GM12878 (cell line): Measurements from ENCODE around the gene GM2A. TPM values are rescaled to one million over a fixed set of nuclear protein-coding genes. Genes with fewer than 3 reads are reported as not detected.

Source experiments
- ATAC-seq: fragments of 200-7000 bp; cut with Tn5 transposase; 3 replicates; pipeline ENCODE4 v1.9.1; 2020; ENCODE audit warnings: mild to moderate bottlenecking, moderate library complexity
- BruUV-seq: library from RNA; stranded (reverse); fragments of 400-500 nt; replicated peaks from 2 replicates; lab custom pipeline; 2021; lab: Mats Ljungman, UMichigan
- CTCF ChIA-PET: fragments of 300-600 bp; sonication (Branson Sonifier 250); formaldehyde crosslinking; extraction: SDS; loops from one replicate; lab custom pipeline; 2021; ENCODE audit warnings: inconsistent platforms; lab: Yijun Ruan, JAX
- POLR2A ChIA-PET: fragments of 350-600 bp; formaldehyde crosslinking; extraction: SDS; loops from one replicate; lab custom pipeline; 2021; ENCODE audit warnings: inconsistent platforms; lab: Charles Lee
- RAD21 ChIA-PET: fragments of 300-600 bp; sonication (Branson Sonifier 250); formaldehyde crosslinking; loops from one replicate; lab custom pipeline; 2023; ENCODE audit warnings: antibody characterized with exemption; ENCODE audit not compliant: unreplicated experiment; lab: Charles Lee
- SMC1A ChIA-PET: fragments of 300-600 bp; sonication (Branson Sonifier 250); formaldehyde crosslinking; loops from one replicate; lab custom pipeline; 2023; ENCODE audit not compliant: unreplicated experiment, uncharacterized antibody; lab: Charles Lee
- DNase-seq: peaks from one replicate; pipeline ENCODE4 v3.0.0-alpha.2; 2011; ENCODE audit warnings: low read depth, low spot score
- FAIRE-seq: peaks from 3 replicates; lab custom pipeline; 2011; peaks lifted over from hg19 to GRCh38; lab: Jason Lieb, UNC
- H2AFZ ChIP-seq: 2 replicates; pipeline ENCODE4 v1.6.0; 2011; ENCODE audit warnings: low read depth, low read length, control low read depth; ENCODE audit not compliant: control insufficient read depth
- H3K27ac ChIP-seq: 2 replicates; pipeline ENCODE4 v1.5.1; 2011; ENCODE audit warnings: control low read depth; ENCODE audit not compliant: control insufficient read depth, insufficient read depth
- H3K27me3 ChIP-seq, 2 experiments: replicated peaks in 1 of 2; 2 replicates each; pipeline versions ENCODE4 v1.6.0 to v1.6.1; 2011; ENCODE audit warnings: low read length in 1 of 2; ENCODE audit not compliant: control insufficient read depth in 2 of 2, insufficient read depth in 2 of 2
- H3K36me3 ChIP-seq, 2 experiments: 2 replicates each; pipeline ENCODE4 v1.5.1; 2011; ENCODE audit warnings: low read length in 1 of 2; ENCODE audit not compliant: control insufficient read depth in 2 of 2, insufficient read depth in 2 of 2
- H3K4me1 ChIP-seq: 2 replicates; pipeline ENCODE4 v1.6.1; 2011; ENCODE audit warnings: mild to moderate bottlenecking, low read length, moderate library complexity, mixed read lengths; ENCODE audit not compliant: control insufficient read depth, insufficient read depth
- H3K4me2 ChIP-seq: 2 replicates; pipeline ENCODE4 v1.6.0; 2011; ENCODE audit warnings: control low read depth; ENCODE audit not compliant: control insufficient read depth, insufficient read depth
- H3K4me3 ChIP-seq: fragments of 200-600 bp; sonication (generic); 2 replicates; pipeline ENCODE4 v1.5.1; 2016
- H3K79me2 ChIP-seq: 2 replicates; pipeline ENCODE4 v1.6.0; 2011; ENCODE audit warnings: low read length; ENCODE audit not compliant: control insufficient read depth, insufficient read depth
- H3K9ac ChIP-seq: 2 replicates; pipeline ENCODE4 v1.8.0; 2011; ENCODE audit warnings: low read length, control low read depth, mixed read lengths; ENCODE audit not compliant: control insufficient read depth, insufficient read depth
- H3K9me3 ChIP-seq: replicated peaks from 3 replicates; pipeline ENCODE4 v1.5.1; 2011; ENCODE audit warnings: mild to moderate bottlenecking, low read length; ENCODE audit not compliant: control insufficient read depth, insufficient read depth
- H4K20me1 ChIP-seq: 2 replicates; pipeline ENCODE4 v1.6.0; 2011; ENCODE audit not compliant: control insufficient read depth, insufficient read depth
- ASH2L ChIP-seq: fragments of 300-600, 200-600 bp; sonication (generic); IDR thresholded peaks from 2 replicates; pipeline ENCODE4 v1.6.1; 2017; ENCODE audit warnings: low read depth, mild to moderate bottlenecking, borderline replicate concordance
- BMI1 ChIP-seq: fragments of 450-650 bp; IDR thresholded peaks from 2 replicates; pipeline ENCODE4 v1.6.1; 2016; ENCODE audit warnings: mild to moderate bottlenecking, moderate library complexity, borderline replicate concordance
- BRCA1 ChIP-seq: IDR thresholded peaks from 2 replicates; pipeline ENCODE4 v1.6.1; 2011; ENCODE audit warnings: low read depth, low read length, improper control_type of control experiment
- CBFB ChIP-seq: IDR thresholded peaks from 2 replicates; pipeline ENCODE4 v1.6.1; 2016; ENCODE audit warnings: antibody characterized with exemption, low read depth
- CHD1 ChIP-seq: IDR thresholded peaks from 2 replicates; pipeline ENCODE4 v1.6.1; 2012; ENCODE audit warnings: low read depth, low read length, improper control_type of control experiment
- CTCF ChIP-seq, 3 experiments: IDR thresholded peaks in 2 of 3; conservative IDR thresholded peaks in 1 of 3; 2 replicates each; pipeline ENCODE4 v1.5.1; 2011; ENCODE audit warnings: low read depth in 3 of 3, low read length in 3 of 3, mild to moderate bottlenecking in 3 of 3, control low read depth in 2 of 3, moderate library complexity in 2 of 3, inconsistent platforms in 1 of 3, mixed read lengths in 1 of 3; ENCODE audit not compliant: control insufficient read depth in 2 of 3, insufficient read depth in 1 of 3; ENCODE audit errors: extremely low read depth in 1 of 3
- HCFC1 ChIP-seq: fragments of 150-350 bp; IDR thresholded peaks from 2 replicates; pipeline ENCODE4 v1.6.1; 2014; ENCODE audit warnings: low read length
- HDGF ChIP-seq: fragments of 450-650 bp; IDR thresholded peaks from 2 replicates; pipeline ENCODE4 v1.6.1; 2016; ENCODE audit warnings: antibody characterized with exemption
- HSF1 ChIP-seq: fragments of 150-350 bp; IDR thresholded peaks from 2 replicates; pipeline ENCODE4 v1.6.1; 2014; ENCODE audit warnings: mild to moderate bottlenecking, low read depth, low read length
- IKZF1 ChIP-seq: fragments of 450-650 bp; conservative IDR thresholded peaks from 2 replicates; pipeline ENCODE4 v1.6.1; 2017; ENCODE audit warnings: antibody characterized with exemption, mild to moderate bottlenecking
- MYC ChIP-seq: IDR thresholded peaks from 2 replicates; pipeline ENCODE4 v1.6.1; 2011; ENCODE audit warnings: mild to moderate bottlenecking, low read length, moderate library complexity, inconsistent platforms; ENCODE audit not compliant: insufficient read depth, insufficient replicate concordance, insufficient read length, severe bottlenecking
- NBN ChIP-seq: fragments of 450-650 bp; IDR thresholded peaks from 2 replicates; pipeline ENCODE4 v1.6.1; 2016
- NR2C1 ChIP-seq: fragments of 450-650 bp; IDR thresholded peaks from 2 replicates; pipeline ENCODE4 v1.6.1; 2017; ENCODE audit warnings: antibody characterized with exemption, mild to moderate bottlenecking, moderate library complexity
- SREBF2 ChIP-seq: IDR thresholded peaks from 2 replicates; pipeline ENCODE4 v1.6.1; 2012; ENCODE audit warnings: mild to moderate bottlenecking, low read length
- STAT1 ChIP-seq: fragments of 450-650 bp; conservative IDR thresholded peaks from 2 replicates; pipeline ENCODE4 v1.6.1; 2014; ENCODE audit warnings: antibody characterized with exemption, mild to moderate bottlenecking
- STAT3 ChIP-seq: IDR thresholded peaks from 2 replicates; pipeline ENCODE4 v1.6.1; 2011; ENCODE audit warnings: low read depth, low read length, improper control_type of control experiment
- TAF1 ChIP-seq: IDR thresholded peaks from 2 replicates; pipeline ENCODE4 v1.6.1; 2011; ENCODE audit warnings: mild to moderate bottlenecking, low read depth, low read length, borderline replicate concordance
- ZNF24 ChIP-seq: fragments of 450-650 bp; IDR thresholded peaks from 2 replicates; pipeline ENCODE4 v1.6.1; 2017; ENCODE audit warnings: antibody characterized with exemption, mild to moderate bottlenecking
- WGBS: methylation state at CpG from one replicate; pipeline ENCODE4 v1.1.6; 2016; ENCODE audit warnings: low lambda C conversion rate; ENCODE audit not compliant: insufficient replicate concordance, insufficient coverage; ENCODE audit errors: missing lambda C conversion rate; 5-methylcytosine and 5-hydroxymethylcytosine counted together
- in situ Hi-C: fragments of 300-500 bp; cut with MboI; formaldehyde crosslinking; loops from 9 replicates; pipeline ENCODE4 v1.14.3; 2018; ENCODE audit warnings: mixed read lengths
- intact Hi-C: fragments of 100-400 bp; cut with micrococcal nuclease; formaldehyde crosslinking; loops from one replicate; pipeline ENCODE4 v1.14.2; 2022; ENCODE audit not compliant: unreplicated experiment
- polyA plus RNA-seq, 11 experiments: library from polyadenylated mRNA; depleted of rRNA in 4 of 11; unstranded in 6 of 11; stranded (reverse) in 5 of 11; fragments of >200 nt; fragmentation: Nextera tagmentation in 4 of 11; fragmentation: Illumina TruSeq in 1 of 11; extraction: Ambion mirVana in 4 of 11; extraction: Trizol in 1 of 11; gene quantifications; 1 replicate in 1 of 11; 2 replicates in 10 of 11; pipeline versions ENCODE4 v1.2.1 to v1.2.3, GENCODE V29; 2011 to 2016; ENCODE audit warnings: inconsistent platforms in 2 of 11, missing spikeins in 2 of 11, low read depth in 1 of 11
- total RNA-seq, 4 experiments: library from RNA; depleted of rRNA in 3 of 4; stranded (reverse); fragments of >200 nt in 3 of 4; fragmentation: Illumina TruSeq in 1 of 4; extraction: Trizol in 1 of 4; gene quantifications; 2 replicates each; pipeline versions ENCODE4 v1.2.1 to v1.2.3, GENCODE V29; 2013 to 2021
- TF ChIP-seq, protein P1 (sequence below): IDR thresholded peaks from 2 replicates; pipeline ENCODE4 v1.6.1; 2012; ENCODE audit warnings: low read length, inconsistent platforms

Gene GM2A
- total and polyA plus RNA-seq, 10 of the 15 experiments (the other 5 are each of a cell fraction or from before 2014, with no cell fraction given): 33.6 to 106 (median 68.2) TPM

DNA sequence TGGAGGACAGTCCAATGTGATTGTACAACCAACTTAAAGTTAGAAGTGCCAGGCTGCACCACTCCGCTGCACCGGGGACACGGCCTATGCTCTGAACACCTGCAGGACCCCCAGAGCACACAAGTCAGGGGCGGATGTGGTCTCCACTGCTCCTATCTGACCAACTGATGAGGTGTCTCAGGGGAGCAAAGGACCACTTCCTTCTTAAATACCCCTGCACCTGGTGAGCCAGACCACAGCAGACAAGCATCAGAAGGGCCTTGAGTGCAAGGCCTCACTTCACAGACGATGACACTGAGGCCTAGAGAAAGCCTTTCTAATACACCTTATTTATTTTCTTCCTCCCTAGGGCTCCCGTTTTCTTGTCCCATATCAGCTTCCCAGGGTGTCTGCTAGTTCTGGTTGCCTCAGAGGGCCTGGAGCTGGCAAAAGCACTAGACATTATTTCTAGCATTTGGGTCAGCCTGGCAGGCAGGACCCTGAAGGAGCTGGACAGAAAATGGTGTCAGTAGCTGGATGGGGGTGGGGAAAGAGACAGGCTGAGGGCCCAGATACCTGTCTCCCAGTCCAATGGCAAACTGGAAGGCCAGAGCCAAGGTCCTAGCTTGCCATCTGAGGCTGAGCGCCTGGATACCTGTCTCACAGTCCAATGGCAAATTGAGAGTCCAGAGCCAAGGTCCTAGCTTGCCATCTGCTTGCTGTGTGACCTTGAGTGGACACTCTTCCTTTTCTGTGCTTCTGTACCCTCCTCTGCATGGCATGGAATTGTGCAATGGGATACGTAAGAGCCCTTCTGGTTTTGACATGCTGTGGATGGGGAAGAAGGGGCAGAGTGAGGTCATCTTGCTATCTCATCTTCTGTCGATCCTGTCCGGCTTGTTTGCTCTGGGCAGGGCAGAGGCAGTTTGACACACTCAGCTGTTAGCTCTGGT lies 38.1 kb upstream of the GM2A start:
- RAD21 ChIA-PET: interaction anchor here (0.6 to 7.6 kb wide), 17 partner anchors 8 to 173 kb away, joined by 3 to 156 read pairs (median 22); partner anchors contain the start of genes ANXA6, CCDC69, GM2A and TNIP1
- no peaks in the 10 kb centered on the region for H4K20me1 ChIP-seq
- H3K4me1 ChIP-seq: peaks cover 48% of the 10 kb centered on the region
- BruUV-seq: no TSS peak
- H3K9me3 ChIP-seq: no peaks in the 10 kb centered on the region
- SMC1A ChIA-PET: interaction anchor here (0.8 to 18.6 kb wide), 15 partner anchors 8 to 122 kb away, joined by 3 to 325 read pairs (median 5); partner anchors contain the start of genes CCDC69 and GM2A
- H3K79me2 ChIP-seq: peaks cover 79% of the 10 kb centered on the region
- H3K4me3 ChIP-seq: peak overlapping the region; percentile 60
- peaks cover 2 to 4% of the 10 kb centered on the region in 2 experiments; a peak in 2 of 4 replicates for H3K36me3 ChIP-seq
- DNase-seq (peak; percentile 91), ATAC-seq (peak; percentile 53), FAIRE-seq (peak; percentile 44)
- H3K27ac ChIP-seq: peak overlapping the region; percentile 99
- 13% methylated on average over 10 of the region's 10 CpGs for WGBS
- CTCF ChIA-PET: interaction anchor here (0.8 to 17.0 kb wide), 12 partner anchors 8 to 101 kb away, joined by 3 to 293 read pairs (median 9); partner anchors contain the start of genes CCDC69 and GM2A
- intact Hi-C loops (loop anchor here (1.0 to 5.0 kb wide), 6 partner anchors 8 to 133 kb away; partner anchors contain the start of genes ANXA6, GM2A and TNIP1), in situ Hi-C loops (no loop called here)
- H3K27me3 ChIP-seq: no peaks in the 10 kb centered on the region
- peak overlapping the region; percentile 72 for H3K9ac ChIP-seq
- POLR2A ChIA-PET: interaction anchor here (0.6 to 17.1 kb wide), 25 partner anchors 8 to 802 kb away, joined by 3 to 290 read pairs (median 4); partner anchors contain the start of genes ANXA6, CCDC69, CD74 and GM2A
- H3K4me2 ChIP-seq: peak overlapping the region; percentile 91
- no peak overlapping the region for H2AFZ ChIP-seq
- no peak for TF ChIP-seq HSF1
- TF ChIP-seq, protein P1, sequence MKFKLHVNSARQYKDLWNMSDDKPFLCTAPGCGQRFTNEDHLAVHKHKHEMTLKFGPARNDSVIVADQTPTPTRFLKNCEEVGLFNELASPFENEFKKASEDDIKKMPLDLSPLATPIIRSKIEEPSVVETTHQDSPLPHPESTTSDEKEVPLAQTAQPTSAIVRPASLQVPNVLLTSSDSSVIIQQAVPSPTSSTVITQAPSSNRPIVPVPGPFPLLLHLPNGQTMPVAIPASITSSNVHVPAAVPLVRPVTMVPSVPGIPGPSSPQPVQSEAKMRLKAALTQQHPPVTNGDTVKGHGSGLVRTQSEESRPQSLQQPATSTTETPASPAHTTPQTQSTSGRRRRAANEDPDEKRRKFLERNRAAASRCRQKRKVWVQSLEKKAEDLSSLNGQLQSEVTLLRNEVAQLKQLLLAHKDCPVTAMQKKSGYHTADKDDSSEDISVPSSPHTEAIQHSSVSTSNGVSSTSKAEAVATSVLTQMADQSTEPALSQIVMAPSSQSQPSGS: no peak
- TF ChIP-seq ASH2L: no peak
- TF ChIP-seq NBN: no peak; the same call in none of the 2 replicates
- TF ChIP-seq HCFC1: no peak
- no peak for TF ChIP-seq SREBF2
- peak; percentile 21; the same call in 1 of the 2 replicates for TF ChIP-seq IKZF1
- TF ChIP-seq ZNF24: peak; percentile 52
- peak; percentile 97 for TF ChIP-seq CBFB
- no peak; the same call in 1 of the 2 replicates for TF ChIP-seq TAF1
- TF ChIP-seq CTCF (IDR thresholded peaks at IDR 0.05 in 2 of 3, conservative IDR thresholded peaks at IDR 0.05 in 1 of 3; ENCODE audit: control insufficient read depth in 2 of 3, extremely low read depth in 1 of 3, insufficient read depth in 1 of 3, low read depth in 3 of 3, low read length in 3 of 3): no peak
- peak; percentile 71; the same call in 1 of the 2 replicates for TF ChIP-seq BMI1
- peak; percentile 91; the same call in 1 of the 2 replicates for TF ChIP-seq CHD1
- TF ChIP-seq BRCA1: no peak
- TF ChIP-seq HDGF: no peak
- TF ChIP-seq STAT1: no peak
- TF ChIP-seq STAT3: no peak
- TF ChIP-seq MYC: no peak
- TF ChIP-seq NR2C1: 0 out of 2 replicates have a peak, but pooled peaks have one; percentile 11
